ENCODE data around the gene PKNOX2.

Gene PKNOX2

DNA sequence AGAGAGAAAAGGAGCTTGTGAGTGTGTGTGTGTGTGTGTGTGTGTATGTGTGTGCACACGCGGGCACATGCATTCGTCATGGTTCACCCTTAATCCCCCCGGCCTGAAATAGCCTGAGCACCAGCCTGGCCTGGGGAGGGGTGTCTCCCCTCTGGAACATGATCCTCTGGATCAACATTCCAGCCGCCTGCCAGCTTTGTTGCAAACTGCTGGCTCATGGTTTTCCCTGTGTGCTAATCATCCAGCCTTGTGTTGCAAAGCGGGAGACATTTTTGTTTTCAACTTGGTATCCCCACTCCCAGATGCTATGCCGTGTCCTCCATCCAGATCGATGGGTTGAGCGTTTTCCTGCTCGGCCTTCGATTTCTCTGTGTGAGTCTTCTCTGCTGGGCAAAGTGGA is 237.2 kb downstream of the PKNOX2 start:
- Histone ChIP-seq H3K27ac (ENCODE audit: low read length) (no peak overlapping the region), H3K9me3 (ENCODE audit: control insufficient read depth, insufficient read depth, low read length) (no peaks in the 10 kb centered on the region), H3K4me1 (ENCODE audit: control insufficient read depth, insufficient read depth, low read length) (peaks cover 7% of the 10 kb centered on the region; the same call in 1 of the 2 replicates), H3K4me3 (ENCODE audit: low read length) (no peak overlapping the region), H3K36me3 (ENCODE audit: control insufficient read depth, insufficient read depth, low read length) (no peaks in the 10 kb centered on the region), H3K27me3 (ENCODE audit: control insufficient read depth, insufficient read depth, low read length) (no peaks in the 10 kb centered on the region)
- no CpG with 5 or more reads among the region's 11 CpGs for WGBS (ENCODE audit: insufficient coverage, insufficient read length)
- DNase-seq (ENCODE audit: low read depth, low spot score) = no peak

DNA sequence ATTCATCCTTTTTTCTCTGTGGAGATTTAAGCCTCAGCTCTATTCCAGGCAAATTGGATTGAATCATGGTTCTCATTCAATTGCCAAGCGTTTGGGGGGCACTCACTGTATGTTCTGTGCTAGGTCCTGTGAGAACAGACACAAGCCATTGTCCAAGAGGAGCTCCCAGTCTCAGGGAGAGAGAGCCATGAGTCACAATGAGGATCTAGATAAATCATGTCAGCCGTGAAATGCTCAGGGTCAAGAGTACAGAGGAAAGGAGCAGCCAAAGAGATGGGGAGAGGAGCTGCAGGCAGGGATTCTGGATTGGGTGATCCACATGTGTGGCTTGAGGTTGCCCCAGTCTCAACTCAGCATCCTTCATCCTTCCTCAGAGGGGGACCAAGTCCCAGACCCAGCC is 237.9 kb downstream of the PKNOX2 start:
- no CpG with 5 or more reads among the region's 2 CpGs for WGBS (ENCODE audit: insufficient coverage, insufficient read length)
- DNase-seq (ENCODE audit: low read depth, low spot score) = no peak
- Histone ChIP-seq H3K27me3 (ENCODE audit: control insufficient read depth, insufficient read depth, low read length) (no peaks in the 10 kb centered on the region), H3K9me3 (ENCODE audit: control insufficient read depth, insufficient read depth, low read length) (no peaks in the 10 kb centered on the region), H3K36me3 (ENCODE audit: control insufficient read depth, insufficient read depth, low read length) (no peaks in the 10 kb centered on the region), H3K4me3 (ENCODE audit: low read length) (no peak overlapping the region), H3K4me1 (ENCODE audit: control insufficient read depth, insufficient read depth, low read length) (peaks cover 7% of the 10 kb centered on the region; the same call in 1 of the 2 replicates), H3K27ac (ENCODE audit: low read length) (no peak overlapping the region)

DNA sequence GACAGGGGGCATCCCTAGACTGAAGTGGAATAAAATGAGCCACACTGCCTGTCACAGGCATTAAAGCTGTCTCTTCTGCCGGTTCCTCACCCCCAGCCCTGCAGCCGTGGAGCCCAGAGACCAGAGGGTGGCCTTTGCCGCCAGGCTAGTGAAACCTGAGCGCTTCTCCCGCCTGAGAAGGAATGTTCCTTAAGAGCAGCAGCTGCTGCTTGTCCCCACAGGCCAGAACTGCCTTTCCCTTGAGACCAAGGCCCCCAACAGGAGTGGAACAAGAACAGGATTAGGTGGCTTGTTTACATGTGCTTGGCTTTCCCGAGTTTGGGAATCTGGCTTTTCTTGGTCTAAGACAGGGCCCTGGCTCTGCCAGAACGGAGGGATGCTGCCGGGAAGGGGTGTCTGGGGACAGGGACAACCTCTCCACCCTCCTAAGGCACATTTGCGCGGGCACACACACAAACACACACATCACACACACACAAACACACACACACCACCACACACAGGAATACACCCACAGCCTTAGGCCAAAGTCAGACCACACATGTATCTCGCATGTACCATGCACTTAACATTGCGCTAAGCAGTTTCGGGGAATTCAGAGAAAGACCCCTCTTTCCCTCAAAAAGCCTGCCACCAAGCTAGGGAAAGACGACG is 239.7 kb downstream of the PKNOX2 start:
- Histone ChIP-seq H3K4me1 (ENCODE audit: control insufficient read depth, insufficient read depth, low read length) (peaks cover 7% of the 10 kb centered on the region; the same call in 1 of the 2 replicates), H3K9me3 (ENCODE audit: control insufficient read depth, insufficient read depth, low read length) (no peaks in the 10 kb centered on the region), H3K36me3 (ENCODE audit: control insufficient read depth, insufficient read depth, low read length) (no peaks in the 10 kb centered on the region), H3K4me3 (ENCODE audit: low read length) (no peak overlapping the region), H3K27me3 (ENCODE audit: control insufficient read depth, insufficient read depth, low read length) (no peaks in the 10 kb centered on the region), H3K27ac (ENCODE audit: low read length) (no peak overlapping the region)
- DNase-seq (ENCODE audit: low read depth, low spot score) = no peak
- no CpG with 5 or more reads among the region's 15 CpGs for WGBS (ENCODE audit: insufficient coverage, insufficient read length)

DNA sequence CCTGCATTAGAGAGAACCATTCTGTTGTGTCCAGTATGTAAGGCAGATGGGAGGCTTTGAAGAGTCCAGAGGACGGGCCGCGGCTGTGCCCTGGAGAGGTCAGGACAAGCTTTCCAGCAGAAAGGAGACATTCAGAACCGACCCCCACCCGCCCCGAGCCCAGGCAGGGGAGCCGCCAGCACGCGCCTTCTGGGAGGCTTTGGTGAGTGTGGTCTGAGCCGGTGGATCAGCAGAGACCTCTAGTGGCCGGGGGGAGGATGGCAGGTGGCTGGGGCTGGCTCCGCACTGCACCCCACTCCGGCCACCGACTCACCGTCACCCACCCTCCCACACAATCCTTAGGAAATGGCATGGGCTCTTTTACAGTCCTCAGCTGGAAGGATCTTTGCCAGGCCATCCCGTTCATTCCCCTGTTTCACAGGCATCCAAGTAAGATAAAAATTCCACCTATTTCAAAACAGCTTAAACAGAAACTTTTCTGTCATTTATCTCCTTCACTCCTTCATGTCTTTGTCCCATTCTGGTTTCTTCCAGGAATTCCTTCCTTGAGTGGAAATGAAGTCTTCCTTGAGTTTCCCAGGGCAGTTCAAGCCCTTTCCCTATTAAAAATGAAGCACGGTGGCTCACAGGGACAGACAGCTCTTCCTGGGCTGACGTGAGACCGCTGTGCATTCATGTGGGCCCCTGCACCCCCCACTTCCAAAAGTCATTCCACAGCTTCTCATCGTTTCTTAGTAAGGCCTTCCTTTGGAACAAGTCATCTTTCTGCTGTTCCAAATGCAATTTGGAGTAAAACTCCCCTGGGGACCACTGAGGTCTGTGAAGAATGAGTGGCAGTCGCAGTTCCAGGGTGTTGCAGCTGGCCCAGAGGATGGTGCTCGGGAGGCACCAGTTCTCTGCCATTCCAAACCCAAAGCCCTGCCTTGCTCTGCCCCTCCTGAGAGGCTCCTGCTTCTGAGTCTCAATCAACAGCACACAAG is 240.6 kb downstream of the PKNOX2 start:
- no peak for DNase-seq (ENCODE audit: low read depth, low spot score)
- no peaks in the 10 kb centered on the region for H3K36me3 ChIP-seq (ENCODE audit: control insufficient read depth, insufficient read depth, low read length)
- no peak overlapping the region for H3K27ac ChIP-seq (ENCODE audit: low read length)
- no CpG with 5 or more reads among the region's 22 CpGs for WGBS (ENCODE audit: insufficient coverage, insufficient read length)
- H3K27me3 ChIP-seq (ENCODE audit: control insufficient read depth, insufficient read depth, low read length) = no peaks in the 10 kb centered on the region
- H3K4me1 ChIP-seq (ENCODE audit: control insufficient read depth, insufficient read depth, low read length) = peaks cover 7% of the 10 kb centered on the region; the same call in 1 of the 2 replicates
- H3K4me3 ChIP-seq (ENCODE audit: low read length) = no peak overlapping the region
- H3K9me3 ChIP-seq (ENCODE audit: control insufficient read depth, insufficient read depth, low read length) = no peaks in the 10 kb centered on the region

DNA sequence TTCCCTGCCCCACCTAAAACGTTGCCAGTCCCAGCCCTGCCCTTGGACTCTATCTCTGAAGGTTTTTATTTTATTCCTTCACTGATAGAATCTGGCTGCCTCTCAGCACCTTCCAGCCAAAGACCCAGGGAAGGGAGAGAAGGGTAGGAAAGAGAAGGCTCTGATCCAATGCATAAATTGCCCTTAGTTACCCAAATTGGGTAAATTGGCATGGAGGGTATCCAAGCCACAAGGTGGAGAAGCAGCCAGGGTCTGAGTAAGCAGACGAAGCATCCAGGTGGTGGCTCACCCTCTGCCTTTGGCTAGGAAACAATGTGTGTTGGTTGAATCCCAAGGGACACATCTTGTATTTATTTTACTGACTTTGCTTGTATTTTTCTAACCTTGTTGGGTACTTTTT is 242.5 kb downstream of the PKNOX2 start:
- H3K36me3 ChIP-seq (ENCODE audit: control insufficient read depth, insufficient read depth, low read length) = no peaks in the 10 kb centered on the region
- no peak overlapping the region for H3K4me3 ChIP-seq (ENCODE audit: low read length)
- no CpG with 5 or more reads among the region's 2 CpGs for WGBS (ENCODE audit: insufficient coverage, insufficient read length)
- peaks cover 4% of the 10 kb centered on the region for H3K4me1 ChIP-seq (ENCODE audit: control insufficient read depth, insufficient read depth, low read length)
- H3K27me3 ChIP-seq (ENCODE audit: control insufficient read depth, insufficient read depth, low read length) = no peaks in the 10 kb centered on the region
- H3K9me3 ChIP-seq (ENCODE audit: control insufficient read depth, insufficient read depth, low read length) = no peaks in the 10 kb centered on the region
- no peak overlapping the region for H3K27ac ChIP-seq (ENCODE audit: low read length)
- no peak for DNase-seq (ENCODE audit: low read depth, low spot score)

DNA sequence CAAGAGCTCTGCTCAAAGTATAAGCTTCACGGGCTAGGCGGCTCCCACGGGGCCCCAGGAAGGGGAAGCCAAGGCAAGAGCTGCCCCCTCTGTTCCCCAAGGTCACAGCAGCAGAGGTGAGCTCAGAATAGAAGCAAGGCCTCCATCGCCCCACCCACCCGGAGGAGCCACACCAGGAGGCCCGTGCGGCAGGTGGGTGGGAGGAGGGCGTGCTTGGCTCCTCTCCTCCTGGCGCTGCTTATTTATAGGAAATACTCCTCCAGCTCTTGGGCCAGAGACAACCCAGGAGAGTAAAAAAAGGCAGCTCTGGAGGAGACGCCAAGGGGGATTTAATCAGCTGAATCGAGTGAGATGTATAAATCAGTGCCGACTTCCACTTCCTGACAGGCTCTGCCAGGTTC is 243.8 kb downstream of the PKNOX2 start:
- no peak overlapping the region for H3K27ac ChIP-seq (ENCODE audit: low read length)
- DNase-seq (ENCODE audit: low read depth, low spot score) = no peak
- H3K36me3 ChIP-seq (ENCODE audit: control insufficient read depth, insufficient read depth, low read length) = no peaks in the 10 kb centered on the region
- no CpG with 5 or more reads among the region's 12 CpGs for WGBS (ENCODE audit: insufficient coverage, insufficient read length)
- no peaks in the 10 kb centered on the region for H3K27me3 ChIP-seq (ENCODE audit: control insufficient read depth, insufficient read depth, low read length)
- peaks cover 2% of the 10 kb centered on the region for H3K4me1 ChIP-seq (ENCODE audit: control insufficient read depth, insufficient read depth, low read length)
- no peak overlapping the region for H3K4me3 ChIP-seq (ENCODE audit: low read length)
- H3K9me3 ChIP-seq (ENCODE audit: control insufficient read depth, insufficient read depth, low read length) = no peaks in the 10 kb centered on the region

DNA sequence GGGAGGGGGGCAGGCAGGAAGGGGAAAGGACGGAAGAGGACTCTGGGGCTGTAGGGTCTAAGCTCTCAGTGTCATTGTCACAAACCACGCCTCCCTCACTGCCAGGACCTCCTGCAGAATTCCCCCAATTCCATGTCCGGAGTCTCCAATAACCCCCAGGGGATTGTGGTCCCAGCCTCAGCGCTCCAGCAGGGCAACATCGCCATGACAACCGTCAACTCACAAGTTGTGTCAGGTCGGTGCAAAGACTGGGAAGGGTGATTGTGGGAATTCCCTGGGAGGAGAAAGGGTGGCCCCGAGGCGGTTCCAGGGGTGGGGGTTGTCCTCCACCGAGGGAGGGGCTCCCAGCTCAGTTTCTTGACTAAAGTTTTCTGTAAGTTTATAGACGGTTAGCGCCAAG is 245.5 kb downstream of the PKNOX2 start:
- Histone ChIP-seq H3K27ac (ENCODE audit: low read length) (no peak overlapping the region), H3K4me1 (ENCODE audit: control insufficient read depth, insufficient read depth, low read length) (no peaks in the 10 kb centered on the region; the same call in 1 of the 2 replicates), H3K4me3 (ENCODE audit: low read length) (no peak overlapping the region), H3K27me3 (ENCODE audit: control insufficient read depth, insufficient read depth, low read length) (no peaks in the 10 kb centered on the region), H3K36me3 (ENCODE audit: control insufficient read depth, insufficient read depth, low read length) (no peaks in the 10 kb centered on the region), H3K9me3 (ENCODE audit: control insufficient read depth, insufficient read depth, low read length) (no peaks in the 10 kb centered on the region)
- no CpG with 5 or more reads among the region's 12 CpGs for WGBS (ENCODE audit: insufficient coverage, insufficient read length)
- DNase-seq (ENCODE audit: low read depth, low spot score) = no peak

DNA sequence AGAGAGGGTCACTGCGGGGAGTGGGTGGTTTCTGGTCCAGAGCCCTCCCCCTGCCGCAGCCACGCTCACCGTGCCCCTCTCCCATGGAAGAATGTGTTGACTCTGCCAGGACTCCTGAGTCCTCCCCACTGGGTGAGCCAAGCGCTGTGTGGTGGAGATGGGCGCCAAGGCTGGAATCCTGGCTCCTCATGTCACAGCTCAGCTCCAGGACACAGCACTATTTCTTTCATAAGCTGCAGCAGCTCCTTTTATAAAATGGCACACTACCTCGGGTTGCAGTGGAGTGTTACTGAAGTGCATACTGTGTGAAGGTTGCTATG is 247.6 kb downstream of the PKNOX2 start:
- no peak overlapping the region for H3K4me3 ChIP-seq (ENCODE audit: low read length)
- H3K36me3 ChIP-seq (ENCODE audit: control insufficient read depth, insufficient read depth, low read length) = no peaks in the 10 kb centered on the region
- no peak overlapping the region for H3K27ac ChIP-seq (ENCODE audit: low read length)
- no peaks in the 10 kb centered on the region for H3K27me3 ChIP-seq (ENCODE audit: control insufficient read depth, insufficient read depth, low read length)
- H3K9me3 ChIP-seq (ENCODE audit: control insufficient read depth, insufficient read depth, low read length) = no peaks in the 10 kb centered on the region
- no peak for DNase-seq (ENCODE audit: low read depth, low spot score)
- H3K4me1 ChIP-seq (ENCODE audit: control insufficient read depth, insufficient read depth, low read length) = no peaks in the 10 kb centered on the region; the same call in 1 of the 2 replicates
- WGBS (ENCODE audit: insufficient coverage, insufficient read length) = no CpG with 5 or more reads among the region's 7 CpGs

DNA sequence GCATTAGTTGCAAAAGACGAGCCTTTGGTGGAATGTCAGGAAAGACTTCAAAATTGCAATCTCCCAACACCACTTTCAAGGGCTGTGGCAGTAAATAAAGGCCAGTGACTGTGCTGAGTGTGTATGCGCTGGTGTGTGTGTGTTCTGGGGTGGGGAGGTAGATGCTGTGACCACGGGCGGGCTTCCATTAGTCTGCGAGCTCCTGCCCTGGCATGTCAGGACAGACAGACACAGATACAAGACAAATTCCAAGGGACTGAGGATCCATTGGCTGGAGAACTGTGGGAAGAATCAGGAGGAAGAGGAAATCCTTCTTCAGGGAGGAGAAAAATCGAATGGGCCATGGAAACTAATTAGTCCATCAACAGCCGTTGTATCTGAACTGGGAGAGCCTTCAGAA is 248.0 kb downstream of the PKNOX2 start:
- no peaks in the 10 kb centered on the region for H3K9me3 ChIP-seq (ENCODE audit: control insufficient read depth, insufficient read depth, low read length)
- DNase-seq (ENCODE audit: low read depth, low spot score) = no peak
- no peak overlapping the region for H3K4me3 ChIP-seq (ENCODE audit: low read length)
- H3K27ac ChIP-seq (ENCODE audit: low read length) = no peak overlapping the region
- H3K27me3 ChIP-seq (ENCODE audit: control insufficient read depth, insufficient read depth, low read length) = no peaks in the 10 kb centered on the region
- H3K4me1 ChIP-seq (ENCODE audit: control insufficient read depth, insufficient read depth, low read length) = no peaks in the 10 kb centered on the region; the same call in 1 of the 2 replicates
- no CpG with 5 or more reads among the region's 7 CpGs for WGBS (ENCODE audit: insufficient coverage, insufficient read length)
- H3K36me3 ChIP-seq (ENCODE audit: control insufficient read depth, insufficient read depth, low read length) = no peaks in the 10 kb centered on the region

DNA sequence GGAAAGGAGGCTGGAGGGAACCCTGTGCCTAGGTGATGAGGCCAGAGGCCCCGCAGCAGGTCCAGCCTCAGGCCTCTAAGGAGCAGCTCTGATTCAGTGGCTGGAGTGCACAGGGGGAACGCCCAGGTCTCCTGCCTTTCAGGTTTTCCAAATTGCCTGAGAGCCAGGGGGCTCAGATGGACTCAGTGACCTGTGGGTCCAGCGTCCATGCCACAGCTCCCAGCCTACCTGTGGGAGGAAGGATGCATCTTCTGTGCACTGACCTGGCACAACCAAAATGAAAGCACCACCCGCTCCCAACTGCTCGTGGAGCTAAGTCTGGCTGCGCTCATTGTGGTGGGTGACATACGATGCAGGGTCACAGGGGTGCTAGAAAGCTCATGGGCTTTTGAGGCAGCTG is 248.7 kb downstream of the PKNOX2 start:
- H3K4me3 ChIP-seq (ENCODE audit: low read length) = no peak overlapping the region
- H3K27me3 ChIP-seq (ENCODE audit: control insufficient read depth, insufficient read depth, low read length) = no peaks in the 10 kb centered on the region
- H3K4me1 ChIP-seq (ENCODE audit: control insufficient read depth, insufficient read depth, low read length) = no peaks in the 10 kb centered on the region; the same call in 1 of the 2 replicates
- H3K36me3 ChIP-seq (ENCODE audit: control insufficient read depth, insufficient read depth, low read length) = no peaks in the 10 kb centered on the region
- WGBS (ENCODE audit: insufficient coverage, insufficient read length) = no CpG with 5 or more reads among the region's 7 CpGs
- H3K27ac ChIP-seq (ENCODE audit: low read length) = no peak overlapping the region
- no peaks in the 10 kb centered on the region for H3K9me3 ChIP-seq (ENCODE audit: control insufficient read depth, insufficient read depth, low read length)
- DNase-seq (ENCODE audit: low read depth, low spot score) = no peak

All from iPS DF 6.9 (cell line).